Upper lobe of left lung (tissue), 4 donors: Measurements from ENCODE around the gene SMARCD2.
"Not testable (repeated sequence)": the region's sequence is repeated elsewhere in the genome, so short reads cannot be mapped to it uniquely, and the experiment has no call there.

ENCODE experiments used
- EP300 ChIP-seq, 4 donors: sonication (generic); formaldehyde crosslinking; IDR thresholded peaks; one replicate each; pipeline ENCODE4 v1.5.1; 2017; ENCODE audit warnings: antibody characterized with exemption in 4 of 4, control low read depth in 2 of 4
- POLR2A ChIP-seq, 4 donors: fragments of 450-650 bp; IDR thresholded peaks; one replicate each; pipeline ENCODE4 v1.5.1; 2016 to 2017; ENCODE audit warnings: antibody characterized with exemption in 4 of 4, mild to moderate bottlenecking in 2 of 4
- POLR2AphosphoS5 ChIP-seq, 2 donors: sonication (generic); formaldehyde crosslinking; IDR thresholded peaks; one replicate each; pipeline ENCODE4 v1.5.1; 2017; ENCODE audit warnings: antibody characterized with exemption in 2 of 2
- TF ChIP-seq, protein P1 (sequence below), 6 experiments: fragments of 450-650 bp in 4 of 6; fragments of 200-600 bp in 2 of 6; sonication (generic) in 2 of 6; IDR thresholded peaks; one replicate each; pipeline ENCODE4 v1.5.1; 2016 to 2019; ENCODE audit warnings: antibody characterized with exemption in 6 of 6

DNA sequence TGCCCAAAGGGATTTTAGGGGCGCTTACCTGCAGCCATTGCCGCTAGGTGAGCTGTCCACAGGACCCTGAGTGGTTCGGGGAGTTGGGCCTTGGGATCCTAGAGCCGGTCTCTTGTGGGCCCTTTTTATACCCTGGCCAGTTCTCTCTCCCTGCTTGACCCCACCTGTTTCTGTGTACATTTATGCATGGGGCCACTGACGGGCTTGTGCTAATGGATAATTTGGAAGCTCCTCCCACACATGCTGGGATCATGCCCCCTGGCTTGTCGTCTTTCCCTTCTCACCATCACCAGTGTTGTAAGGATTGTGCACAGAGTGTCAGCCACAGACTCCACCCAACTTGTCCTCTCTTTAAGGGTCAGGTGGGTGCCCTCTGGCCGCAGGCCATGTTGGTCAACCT is 31.1 kb upstream of the SMARCD2 start, which contains the start of gene CSH2:
- TF ChIP-seq POLR2AphosphoS5, POLR2A, EP300 (IDR thresholded peaks at IDR 0.05): not testable (repeated sequence)
- TF ChIP-seq, protein P1, sequence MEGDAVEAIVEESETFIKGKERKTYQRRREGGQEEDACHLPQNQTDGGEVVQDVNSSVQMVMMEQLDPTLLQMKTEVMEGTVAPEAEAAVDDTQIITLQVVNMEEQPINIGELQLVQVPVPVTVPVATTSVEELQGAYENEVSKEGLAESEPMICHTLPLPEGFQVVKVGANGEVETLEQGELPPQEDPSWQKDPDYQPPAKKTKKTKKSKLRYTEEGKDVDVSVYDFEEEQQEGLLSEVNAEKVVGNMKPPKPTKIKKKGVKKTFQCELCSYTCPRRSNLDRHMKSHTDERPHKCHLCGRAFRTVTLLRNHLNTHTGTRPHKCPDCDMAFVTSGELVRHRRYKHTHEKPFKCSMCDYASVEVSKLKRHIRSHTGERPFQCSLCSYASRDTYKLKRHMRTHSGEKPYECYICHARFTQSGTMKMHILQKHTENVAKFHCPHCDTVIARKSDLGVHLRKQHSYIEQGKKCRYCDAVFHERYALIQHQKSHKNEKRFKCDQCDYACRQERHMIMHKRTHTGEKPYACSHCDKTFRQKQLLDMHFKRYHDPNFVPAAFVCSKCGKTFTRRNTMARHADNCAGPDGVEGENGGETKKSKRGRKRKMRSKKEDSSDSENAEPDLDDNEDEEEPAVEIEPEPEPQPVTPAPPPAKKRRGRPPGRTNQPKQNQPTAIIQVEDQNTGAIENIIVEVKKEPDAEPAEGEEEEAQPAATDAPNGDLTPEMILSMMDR (IDR thresholded peaks at IDR 0.05): not testable (repeated sequence)
